ENCODE results near the gene SYNE4. TPM values are rescaled to one million over a fixed set of nuclear protein-coding genes. Genes with fewer than 3 reads are reported as not detected.

SYNE4 gene
- total RNA-seq, 1 experiment from 2014 or later = 1.1 TPM

DNA sequence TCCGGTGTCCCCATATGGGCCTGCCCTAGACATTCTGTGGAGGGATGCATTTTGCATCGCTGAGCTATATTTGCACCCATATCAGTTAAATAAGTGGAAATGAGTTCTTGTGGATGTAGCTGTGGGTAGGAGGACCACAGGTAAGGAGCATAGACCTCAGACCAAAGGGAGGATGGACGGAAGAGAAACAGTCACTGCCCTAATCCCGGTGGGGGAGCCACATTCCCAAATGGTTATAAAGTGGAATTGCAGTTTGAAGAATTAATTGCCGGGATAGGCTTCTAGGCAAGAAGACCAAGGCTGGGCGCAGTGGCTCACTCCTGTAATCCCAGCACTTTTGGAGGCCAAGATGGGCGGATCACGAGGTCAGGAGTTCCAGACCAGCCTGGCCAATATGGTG lies 11.8 kb downstream of the SYNE4 start:
- POLR2A ChIA-PET = no interaction called here

DNA sequence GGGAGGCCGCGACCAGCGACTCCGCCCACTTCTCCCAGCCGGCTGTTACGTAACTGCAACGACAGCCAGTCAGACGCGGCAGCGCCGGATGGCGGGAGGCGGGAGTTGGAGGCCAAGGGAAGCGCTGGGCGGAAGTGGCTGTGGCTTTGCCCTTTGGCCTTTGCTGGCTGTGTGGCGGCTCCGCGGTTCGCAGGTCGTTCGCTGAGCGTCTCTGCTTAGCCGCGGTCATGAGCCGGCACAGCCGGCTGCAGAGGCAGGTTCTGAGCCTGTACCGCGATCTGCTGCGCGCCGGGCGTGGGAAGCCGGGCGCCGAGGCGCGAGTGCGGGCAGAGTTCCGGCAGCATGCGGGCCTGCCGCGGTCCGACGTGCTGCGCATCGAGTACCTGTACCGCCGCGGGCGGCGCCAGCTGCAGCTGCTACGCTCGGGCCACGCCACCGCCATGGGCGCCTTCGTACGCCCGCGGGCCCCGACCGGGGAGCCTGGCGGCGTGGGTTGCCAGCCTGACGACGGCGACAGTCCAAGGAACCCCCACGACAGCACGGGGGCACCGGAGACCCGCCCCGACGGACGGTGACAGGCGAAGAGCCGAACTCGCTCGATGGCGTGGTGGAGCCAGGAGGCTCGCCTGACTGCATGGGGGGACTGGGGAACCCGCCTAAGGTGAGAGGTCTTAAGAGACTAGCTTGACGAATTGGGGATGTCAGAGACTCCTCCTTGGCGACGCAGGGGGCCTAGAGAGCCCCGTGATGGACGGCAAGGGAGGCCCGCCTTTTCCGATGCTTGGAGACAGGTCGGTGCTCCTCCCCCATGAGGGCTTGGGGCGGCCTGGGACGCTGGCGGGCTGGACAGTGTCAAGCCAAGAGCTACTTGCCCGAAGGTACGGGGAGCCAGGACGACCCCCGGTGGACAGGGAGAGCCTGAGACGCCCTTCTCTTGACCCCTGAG lies 13.3 kb downstream of the SYNE4 start, which contains the start of gene SDHAF1:
Gene SDHAF1, plus strand, starts transcription at position 141 of the 946 bp plus-strand sequence. Its CDS starts 87 bp downstream, at position 228.
- intact Hi-C loops (cut with micrococcal nuclease; ENCODE audit: unreplicated experiment) (no loop called here), in situ Hi-C loops (cut with HindIII; ENCODE audit: low pct_unique_long_range_greater_than_20kb, low sequenced_read_pairs) (no loop called here)
- ATAC-seq (peak; percentile 96), DNase-seq (ENCODE audit: low read depth, low spot score) (peak; percentile 78)
- Histone ChIP-seq H3K27me3 (ENCODE audit: control insufficient read depth, insufficient read depth, low read length) (no peaks in the 10 kb centered on the region), H3K9me3 (ENCODE audit: control insufficient read depth, insufficient read depth, low read depth, low read length) (no peaks in the 10 kb centered on the region), H3K36me3 (ENCODE audit: control insufficient read depth, insufficient read depth, low read length) (no peaks in the 10 kb centered on the region), H3K4me1 (ENCODE audit: control insufficient read depth, insufficient read depth, low read length) (peaks cover 14% of the 10 kb centered on the region), H3K4me3 (ENCODE audit: low read depth in 2 of 2, low read length in 2 of 2) (peak within 1 kb of the TSS; percentile 82 to 93), H3K27ac (ENCODE audit: low read length) (peak within 1 kb of the TSS; percentile 87)
- CTCF ChIA-PET = interaction anchor here (0.6 kb wide), 1 partner anchor 46 kb away, joined by 5 read pairs; no protein-coding TSS in a partner anchor
- POLR2A ChIA-PET = interaction anchor here (0.6 kb wide), 1 partner anchor 457 kb away, joined by 3 read pairs; no protein-coding TSS in a partner anchor
- no TSS peak for BruUV-seq (replicated peaks)
- TF ChIP-seq TCF7L2 (IDR thresholded peaks at IDR 0.05; ENCODE audit: low read depth, low read length) = no peak
- TF ChIP-seq SIN3A (IDR thresholded peaks at IDR 0.05; ENCODE audit: borderline replicate concordance, insufficient read depth, low read depth, low read length) = 0 out of 2 replicates have a peak, but pooled peaks have one; percentile 86
- TF ChIP-seq, protein P1, sequence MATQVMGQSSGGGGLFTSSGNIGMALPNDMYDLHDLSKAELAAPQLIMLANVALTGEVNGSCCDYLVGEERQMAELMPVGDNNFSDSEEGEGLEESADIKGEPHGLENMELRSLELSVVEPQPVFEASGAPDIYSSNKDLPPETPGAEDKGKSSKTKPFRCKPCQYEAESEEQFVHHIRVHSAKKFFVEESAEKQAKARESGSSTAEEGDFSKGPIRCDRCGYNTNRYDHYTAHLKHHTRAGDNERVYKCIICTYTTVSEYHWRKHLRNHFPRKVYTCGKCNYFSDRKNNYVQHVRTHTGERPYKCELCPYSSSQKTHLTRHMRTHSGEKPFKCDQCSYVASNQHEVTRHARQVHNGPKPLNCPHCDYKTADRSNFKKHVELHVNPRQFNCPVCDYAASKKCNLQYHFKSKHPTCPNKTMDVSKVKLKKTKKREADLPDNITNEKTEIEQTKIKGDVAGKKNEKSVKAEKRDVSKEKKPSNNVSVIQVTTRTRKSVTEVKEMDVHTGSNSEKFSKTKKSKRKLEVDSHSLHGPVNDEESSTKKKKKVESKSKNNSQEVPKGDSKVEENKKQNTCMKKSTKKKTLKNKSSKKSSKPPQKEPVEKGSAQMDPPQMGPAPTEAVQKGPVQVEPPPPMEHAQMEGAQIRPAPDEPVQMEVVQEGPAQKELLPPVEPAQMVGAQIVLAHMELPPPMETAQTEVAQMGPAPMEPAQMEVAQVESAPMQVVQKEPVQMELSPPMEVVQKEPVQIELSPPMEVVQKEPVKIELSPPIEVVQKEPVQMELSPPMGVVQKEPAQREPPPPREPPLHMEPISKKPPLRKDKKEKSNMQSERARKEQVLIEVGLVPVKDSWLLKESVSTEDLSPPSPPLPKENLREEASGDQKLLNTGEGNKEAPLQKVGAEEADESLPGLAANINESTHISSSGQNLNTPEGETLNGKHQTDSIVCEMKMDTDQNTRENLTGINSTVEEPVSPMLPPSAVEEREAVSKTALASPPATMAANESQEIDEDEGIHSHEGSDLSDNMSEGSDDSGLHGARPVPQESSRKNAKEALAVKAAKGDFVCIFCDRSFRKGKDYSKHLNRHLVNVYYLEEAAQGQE (IDR thresholded peaks at IDR 0.05; ENCODE audit: insufficient read depth in 1 of 2, low read depth in 2 of 2, low read length in 1 of 2) = 0 out of 4 replicates have a peak, but pooled peaks of 1 of the 2 experiments have one; percentile 11
- TF ChIP-seq POLR2AphosphoS5 (IDR thresholded peaks at IDR 0.05; ENCODE audit: low read depth, low read length) = peak; percentile 93
- TF ChIP-seq, protein P2, sequence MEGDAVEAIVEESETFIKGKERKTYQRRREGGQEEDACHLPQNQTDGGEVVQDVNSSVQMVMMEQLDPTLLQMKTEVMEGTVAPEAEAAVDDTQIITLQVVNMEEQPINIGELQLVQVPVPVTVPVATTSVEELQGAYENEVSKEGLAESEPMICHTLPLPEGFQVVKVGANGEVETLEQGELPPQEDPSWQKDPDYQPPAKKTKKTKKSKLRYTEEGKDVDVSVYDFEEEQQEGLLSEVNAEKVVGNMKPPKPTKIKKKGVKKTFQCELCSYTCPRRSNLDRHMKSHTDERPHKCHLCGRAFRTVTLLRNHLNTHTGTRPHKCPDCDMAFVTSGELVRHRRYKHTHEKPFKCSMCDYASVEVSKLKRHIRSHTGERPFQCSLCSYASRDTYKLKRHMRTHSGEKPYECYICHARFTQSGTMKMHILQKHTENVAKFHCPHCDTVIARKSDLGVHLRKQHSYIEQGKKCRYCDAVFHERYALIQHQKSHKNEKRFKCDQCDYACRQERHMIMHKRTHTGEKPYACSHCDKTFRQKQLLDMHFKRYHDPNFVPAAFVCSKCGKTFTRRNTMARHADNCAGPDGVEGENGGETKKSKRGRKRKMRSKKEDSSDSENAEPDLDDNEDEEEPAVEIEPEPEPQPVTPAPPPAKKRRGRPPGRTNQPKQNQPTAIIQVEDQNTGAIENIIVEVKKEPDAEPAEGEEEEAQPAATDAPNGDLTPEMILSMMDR (IDR thresholded peaks at IDR 0.05) = peak; percentile 20; the same call in 1 of the 2 replicates

More for the DNA sequence above, 11.8 kb downstream of the SYNE4 start:
- in situ Hi-C loops (cut with HindIII; ENCODE audit: low pct_unique_long_range_greater_than_20kb, low sequenced_read_pairs) (no loop called here), intact Hi-C loops (cut with micrococcal nuclease; ENCODE audit: unreplicated experiment) (no loop called here)
- Histone ChIP-seq H3K27me3 (ENCODE audit: control insufficient read depth, insufficient read depth, low read length) (no peaks in the 10 kb centered on the region), H3K27ac (ENCODE audit: low read length) (no peak overlapping the region), H3K9me3 (ENCODE audit: control insufficient read depth, insufficient read depth, low read depth, low read length) (no peaks in the 10 kb centered on the region), H3K4me3 (ENCODE audit: low read depth in 2 of 2, low read length in 2 of 2) (peak overlapping the region in 1 of 2 experiments; percentile 93; a peak in 3 of 4 replicates), H3K36me3 (ENCODE audit: control insufficient read depth, insufficient read depth, low read length) (no peaks in the 10 kb centered on the region), H3K4me1 (ENCODE audit: control insufficient read depth, insufficient read depth, low read length) (peaks cover 14% of the 10 kb centered on the region)
- TF ChIP-seq, protein P1 (IDR thresholded peaks at IDR 0.05; ENCODE audit: insufficient read depth in 1 of 2, low read depth in 2 of 2, low read length in 1 of 2) = no peak
- TF ChIP-seq TCF7L2 (IDR thresholded peaks at IDR 0.05; ENCODE audit: low read depth, low read length) (no peak), SIN3A (IDR thresholded peaks at IDR 0.05; ENCODE audit: borderline replicate concordance, insufficient read depth, low read depth, low read length) (no peak), POLR2AphosphoS5 (IDR thresholded peaks at IDR 0.05; ENCODE audit: low read depth, low read length) (no peak)
- TF ChIP-seq, protein P2 (IDR thresholded peaks at IDR 0.05) = no peak
- no TSS peak for BruUV-seq (replicated peaks)
- DNase-seq (ENCODE audit: low read depth, low spot score) = no peak
- no peak for ATAC-seq
- CTCF ChIA-PET = interaction anchor here (0.6 kb wide), 1 partner anchor 90 kb away, joined by 3 read pairs; no protein-coding TSS in a partner anchor

All from Panc1 (cell line).